ENCODE results near the gene TFEC.
"Not testable (repeated sequence)": the region's sequence is repeated elsewhere in the genome, so short reads cannot be mapped to it uniquely, and the experiment has no call there.

The TFEC gene

GRCh38 chr7:116013675-116014074 is 16.9 kb downstream of the TFEC start:
- Histone ChIP-seq H3K79me2 (ENCODE audit: insufficient read depth, low read length) (no peaks in the 10 kb centered on the region), H3K9me3 (ENCODE audit: insufficient read depth, low read length) (no peaks in the 10 kb centered on the region), H3K27ac (ENCODE audit: low read depth, low read length) (no peak overlapping the region), H3K4me3 (ENCODE audit: insufficient read depth, low read length, poor library complexity, severe bottlenecking) (no peak overlapping the region), H4K20me1 (ENCODE audit: low read depth, low read length) (no peaks in the 10 kb centered on the region), H2AFZ (ENCODE audit: low read depth, low read length, severe bottlenecking) (no peak overlapping the region), H3F3A (ENCODE audit: insufficient read depth) (no peaks in the 10 kb centered on the region), H3K9me2 (replicated peaks; ENCODE audit: insufficient read depth, low read length) (no peaks in the 10 kb centered on the region; the same call in 1 of the 2 replicates), H3K27me3 (ENCODE audit: low read length) (no peaks in the 10 kb centered on the region; the same call in 1 of the 2 replicates), H3K36me3 (ENCODE audit: low read length) (no peaks in the 10 kb centered on the region), H3K4me2 (ENCODE audit: low read depth, low read length, poor library complexity, severe bottlenecking) (no peak overlapping the region), H3K9ac (ENCODE audit: low read length) (no peak overlapping the region)
- no peak for TF ChIP-seq EZH2phosphoT487 (conservative IDR thresholded peaks at IDR 0.05; ENCODE audit: low read length)
- no peak for TF ChIP-seq CTCF (IDR thresholded peaks at IDR 0.05; ENCODE audit: insufficient read depth, low read length, poor library complexity, severe bottlenecking)

- Histone ChIP-seq H4K20me1 (ENCODE audit: low read depth, low read length) (no peaks in the 10 kb centered on the region), H3K9me3 (ENCODE audit: insufficient read depth, low read length) (no peaks in the 10 kb centered on the region), H3K79me2 (ENCODE audit: insufficient read depth, low read length) (no peaks in the 10 kb centered on the region), H3K36me3 (ENCODE audit: low read length) (no peaks in the 10 kb centered on the region), H3K9ac (ENCODE audit: low read length) (no peak overlapping the region), H3K4me2 (ENCODE audit: low read depth, low read length, poor library complexity, severe bottlenecking) (no peak overlapping the region), H3K9me2 (replicated peaks; ENCODE audit: insufficient read depth, low read length) (no peaks in the 10 kb centered on the region), H2AFZ (ENCODE audit: low read depth, low read length, severe bottlenecking) (no peak overlapping the region), H3F3A (ENCODE audit: insufficient read depth) (no peaks in the 10 kb centered on the region), H3K4me3 (ENCODE audit: insufficient read depth, low read length, poor library complexity, severe bottlenecking) (no peak overlapping the region), H3K27me3 (ENCODE audit: low read length) (no peaks in the 10 kb centered on the region; the same call in 1 of the 2 replicates), H3K27ac (ENCODE audit: low read depth, low read length) (no peak overlapping the region)
- no peak for TF ChIP-seq CTCF (IDR thresholded peaks at IDR 0.05; ENCODE audit: insufficient read depth, low read length, poor library complexity, severe bottlenecking)
- no peak for TF ChIP-seq EZH2phosphoT487 (conservative IDR thresholded peaks at IDR 0.05; ENCODE audit: low read length)
Observed at GRCh38 chr7:116011584-116011983, 19.0 kb downstream of the TFEC start.

- H4K20me1 ChIP-seq (ENCODE audit: low read depth, low read length); H3F3A ChIP-seq (ENCODE audit: insufficient read depth); H3K4me2 ChIP-seq (ENCODE audit: low read depth, low read length, poor library complexity, severe bottlenecking); H3K9me2 ChIP-seq (replicated peaks; ENCODE audit: insufficient read depth, low read length); H3K27me3 ChIP-seq (ENCODE audit: low read length); H3K36me3 ChIP-seq (ENCODE audit: low read length); H2AFZ ChIP-seq (ENCODE audit: low read depth, low read length, severe bottlenecking); H3K79me2 ChIP-seq (ENCODE audit: insufficient read depth, low read length); H3K9ac ChIP-seq (ENCODE audit: low read length); H3K9me3 ChIP-seq (ENCODE audit: insufficient read depth, low read length); H3K4me3 ChIP-seq (ENCODE audit: insufficient read depth, low read length, poor library complexity, severe bottlenecking); H3K27ac ChIP-seq (ENCODE audit: low read depth, low read length): not testable (repeated sequence)
Observed at GRCh38 chr7:116004762-116005161, 25.8 kb downstream of the TFEC start.

GRCh38 chr7:115997221-115997620 is 33.3 kb downstream of the TFEC start:
- no peaks in the 10 kb centered on the region for H3K9me3 ChIP-seq (ENCODE audit: insufficient read depth, low read length)
- no peaks in the 10 kb centered on the region for H3K79me2 ChIP-seq (ENCODE audit: insufficient read depth, low read length)
- no peaks in the 10 kb centered on the region for H3K27me3 ChIP-seq (ENCODE audit: low read length)
- H2AFZ ChIP-seq (ENCODE audit: low read depth, low read length, severe bottlenecking): no peak overlapping the region
- no peaks in the 10 kb centered on the region for H3K36me3 ChIP-seq (ENCODE audit: low read length)
- TF ChIP-seq EZH2phosphoT487 (conservative IDR thresholded peaks at IDR 0.05; ENCODE audit: low read length) (no peak), CTCF (IDR thresholded peaks at IDR 0.05; ENCODE audit: insufficient read depth, low read length, poor library complexity, severe bottlenecking) (no peak)
- H3K9me2 ChIP-seq (replicated peaks; ENCODE audit: insufficient read depth, low read length): no peaks in the 10 kb centered on the region
- H4K20me1 ChIP-seq (ENCODE audit: low read depth, low read length): no peaks in the 10 kb centered on the region
- no peak overlapping the region for H3K27ac ChIP-seq (ENCODE audit: low read depth, low read length)
- no peak overlapping the region for H3K9ac ChIP-seq (ENCODE audit: low read length)
- H3F3A ChIP-seq (ENCODE audit: insufficient read depth): no peaks in the 10 kb centered on the region
- H3K4me2 ChIP-seq (ENCODE audit: low read depth, low read length, poor library complexity, severe bottlenecking): no peak overlapping the region
- no peak overlapping the region for H3K4me3 ChIP-seq (ENCODE audit: insufficient read depth, low read length, poor library complexity, severe bottlenecking)

Data from SU-DHL-6 (cell line).